ENCODE data around the gene RIIAD1.
"Not testable (repeated sequence)": the region's sequence is repeated elsewhere in the genome, so short reads cannot be mapped to it uniquely, and the experiment has no call there.

Gene RIIAD1

DNA sequence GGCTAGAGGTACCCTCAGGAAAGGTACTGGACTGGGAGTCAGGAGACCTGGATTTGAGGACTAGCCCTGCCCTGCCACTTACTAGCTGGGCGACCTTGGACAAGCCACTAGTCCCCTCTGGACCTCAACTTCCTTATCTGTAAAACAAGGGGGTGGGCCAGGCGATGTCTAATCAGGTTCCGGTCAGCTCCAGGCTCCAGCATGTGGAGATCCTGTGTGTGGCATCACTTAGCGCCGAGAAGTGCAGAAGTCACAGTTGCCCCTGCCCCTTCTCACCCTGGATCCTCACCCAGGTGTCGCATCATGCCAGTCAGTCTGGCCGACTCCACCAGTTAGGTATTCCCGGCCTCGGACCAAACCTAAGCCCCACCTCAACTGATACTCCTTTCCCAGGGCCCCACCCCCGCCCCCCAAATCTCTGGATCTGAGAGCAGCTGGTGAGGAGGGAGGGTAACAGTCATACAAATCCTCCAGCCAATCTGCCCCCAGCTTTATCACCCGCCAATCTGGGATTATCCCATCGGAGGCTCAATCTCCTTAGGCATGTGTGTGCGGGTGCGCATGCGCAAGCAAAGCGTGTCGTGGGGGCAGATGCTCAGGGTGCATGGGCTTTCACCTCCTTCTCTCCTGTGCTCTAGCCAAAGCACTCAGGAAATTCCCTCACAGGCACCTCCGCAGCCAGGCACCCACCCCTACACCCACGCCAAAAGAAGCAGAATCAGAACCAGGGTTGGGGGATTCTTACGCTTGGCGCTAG, 10.1 kb upstream of the RIIAD1 start:
- no peak for DNase-seq

GRCh38 chr1:151711951-151712350, 9.4 kb upstream of the RIIAD1 start:
- DNase-seq, result no peak

DNA sequence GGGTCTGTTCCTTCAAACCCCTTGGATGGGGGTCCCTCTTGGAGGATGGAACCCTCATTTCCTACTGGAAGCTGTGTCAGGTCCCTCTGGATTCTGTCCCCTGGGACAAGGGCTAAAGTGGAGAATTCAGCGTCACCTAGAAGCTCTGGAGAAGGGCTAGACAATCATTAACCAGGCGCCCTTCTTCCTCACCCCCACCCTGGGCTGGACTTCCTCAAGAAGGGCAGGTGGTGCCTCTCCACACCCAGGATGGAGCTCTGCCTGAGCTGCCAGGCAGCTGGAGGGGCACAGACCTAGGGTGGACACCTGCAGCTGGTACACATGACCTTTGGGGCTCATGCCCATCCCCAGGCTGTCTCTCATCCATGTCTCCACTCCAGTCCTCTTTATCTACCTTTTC, 8.3 kb upstream of the RIIAD1 start:
- DNase-seq, result no peak

GRCh38 chr1:151713874-151714273, 7.4 kb upstream of the RIIAD1 start:
- no peak for DNase-seq

GRCh38 chr1:151714820-151715725, 6.2 kb upstream of the RIIAD1 start:
- DNase-seq, result no peak

- DNase-seq, result no peak
Measured at GRCh38 chr1:151715726-151716404, 5.5 kb upstream of the RIIAD1 start.

DNA sequence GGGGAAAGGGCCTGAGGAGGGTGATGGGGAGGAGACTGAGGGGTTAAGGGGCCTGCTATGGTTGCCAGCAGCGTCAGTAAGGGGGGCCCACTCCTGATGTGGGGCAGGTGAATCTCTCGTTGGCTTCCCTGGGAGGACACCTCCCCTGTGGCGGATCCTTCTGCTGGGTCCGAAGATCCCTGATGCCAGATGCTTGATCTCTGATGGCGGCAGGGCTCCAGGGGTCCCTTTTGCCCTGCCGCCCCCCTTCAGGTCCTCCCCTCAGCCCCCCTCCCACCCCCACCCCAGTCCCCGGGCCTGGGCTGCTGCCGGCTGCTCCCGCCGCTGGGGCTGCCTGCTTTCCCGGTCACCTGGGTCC, 4.9 kb upstream of the RIIAD1 start:
- no peak for DNase-seq

GRCh38 chr1:151716771-151717631, 4.3 kb upstream of the RIIAD1 start, which contains the start of gene CELF3:
Gene CELF3, minus strand, starts transcription at chr1:151716803. Its CDS starts 783 bp downstream, at chr1:151716020.
- DNase-seq, result no peak

DNA sequence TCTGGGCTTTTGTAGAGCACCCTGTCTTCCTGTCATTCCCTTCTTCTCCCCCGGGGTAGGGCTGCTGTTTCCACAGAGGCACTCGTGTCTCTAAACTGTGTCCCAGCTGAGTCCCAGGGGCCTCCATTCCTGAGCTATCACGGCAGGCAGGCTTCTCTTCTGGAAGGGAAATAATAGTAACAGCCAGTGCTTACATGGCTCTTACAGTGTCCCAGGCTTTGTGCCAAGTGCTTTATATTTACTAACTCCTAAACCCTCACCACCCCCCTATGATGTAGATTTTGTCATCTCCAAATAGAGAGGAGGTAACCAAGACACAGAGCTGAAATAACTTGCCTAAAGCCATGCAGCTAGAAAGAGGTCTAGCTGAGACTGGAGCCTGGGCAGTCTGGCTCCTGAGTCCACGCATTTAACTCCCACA, 3.3 kb upstream of the RIIAD1 start:
- DNase-seq, result no peak

- no peak for DNase-seq
Measured at GRCh38 chr1:151718666-151719065, 2.7 kb upstream of the RIIAD1 start.

DNA sequence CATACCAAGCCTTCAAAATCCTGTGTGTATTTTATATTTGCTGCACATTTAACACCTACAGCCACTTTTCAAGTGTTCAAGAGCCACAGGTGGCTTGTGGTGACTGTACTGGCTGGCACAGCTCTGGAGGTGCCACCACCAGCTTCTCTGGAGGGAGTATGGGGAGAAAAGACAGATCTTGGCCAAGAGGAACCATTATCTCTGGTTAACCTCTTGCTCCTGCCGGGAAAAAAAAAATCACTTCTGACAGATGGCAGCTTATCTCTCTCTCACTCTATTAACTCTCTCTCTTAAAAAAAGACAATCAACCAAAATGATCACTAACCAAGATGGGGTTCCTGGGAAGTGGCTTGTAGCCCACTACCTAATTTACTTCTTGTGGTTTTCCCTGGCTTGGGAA, 1.2 kb upstream of the RIIAD1 start:
- DNase-seq, result no peak

DNA sequence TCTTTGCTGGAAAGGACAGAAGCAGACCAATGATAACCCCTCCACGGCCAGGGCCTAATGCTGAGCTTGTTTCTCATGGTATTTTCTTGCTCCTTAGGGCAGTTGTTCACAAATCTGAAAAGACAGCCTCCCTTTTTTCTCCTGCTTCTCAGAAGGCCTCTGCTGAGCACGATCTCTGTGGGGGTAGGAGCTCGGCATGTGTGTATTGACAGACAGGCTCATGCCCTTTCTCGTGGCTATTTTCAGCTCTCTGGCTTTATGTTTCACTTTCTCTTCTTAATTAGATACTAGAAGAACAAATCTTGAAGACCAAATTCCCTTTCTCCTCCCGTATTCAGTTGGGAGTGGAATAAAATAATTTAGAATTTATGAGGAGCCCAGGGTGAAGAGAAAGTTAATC, 768 bp upstream of the RIIAD1 start:
- no peak for DNase-seq

DNA sequence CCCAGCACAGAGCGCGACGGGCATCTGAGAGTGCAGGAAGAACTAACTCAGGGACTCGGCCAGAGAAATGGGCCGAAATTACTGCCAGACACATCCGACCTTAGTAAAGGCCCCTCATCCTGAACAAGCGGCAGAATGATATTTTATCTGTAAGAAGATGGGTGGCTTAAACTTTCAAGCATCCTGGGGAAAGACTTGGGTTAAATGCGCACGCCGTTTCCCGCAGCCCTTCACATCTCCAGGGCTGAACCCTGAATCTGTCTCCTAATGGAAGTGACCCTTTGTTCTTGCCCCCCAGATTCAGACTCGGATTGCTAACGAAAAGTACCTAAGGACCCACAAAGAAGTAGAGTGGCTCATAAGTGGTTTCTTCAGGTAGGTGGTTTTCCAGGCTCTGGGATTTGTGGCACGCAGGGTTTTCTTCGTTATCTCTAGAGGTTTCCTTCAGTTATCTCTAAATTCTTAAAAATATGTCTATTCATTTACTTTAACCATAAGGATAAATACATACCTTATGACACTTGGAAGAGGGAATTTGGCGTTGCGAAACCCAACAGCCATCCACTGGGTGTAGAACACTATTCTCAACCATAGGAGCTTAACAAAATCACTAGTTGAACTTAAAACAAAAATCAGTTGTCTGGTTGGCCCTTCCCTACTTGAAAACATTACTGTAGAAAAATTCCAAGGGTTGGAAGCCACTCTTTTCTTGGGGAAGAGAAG, 627 bp downstream of the RIIAD1 start:
- no peak for DNase-seq

- DNase-seq, result no peak
Measured at GRCh38 chr1:151723726-151724370, 2.5 kb downstream of the RIIAD1 start.

DNA sequence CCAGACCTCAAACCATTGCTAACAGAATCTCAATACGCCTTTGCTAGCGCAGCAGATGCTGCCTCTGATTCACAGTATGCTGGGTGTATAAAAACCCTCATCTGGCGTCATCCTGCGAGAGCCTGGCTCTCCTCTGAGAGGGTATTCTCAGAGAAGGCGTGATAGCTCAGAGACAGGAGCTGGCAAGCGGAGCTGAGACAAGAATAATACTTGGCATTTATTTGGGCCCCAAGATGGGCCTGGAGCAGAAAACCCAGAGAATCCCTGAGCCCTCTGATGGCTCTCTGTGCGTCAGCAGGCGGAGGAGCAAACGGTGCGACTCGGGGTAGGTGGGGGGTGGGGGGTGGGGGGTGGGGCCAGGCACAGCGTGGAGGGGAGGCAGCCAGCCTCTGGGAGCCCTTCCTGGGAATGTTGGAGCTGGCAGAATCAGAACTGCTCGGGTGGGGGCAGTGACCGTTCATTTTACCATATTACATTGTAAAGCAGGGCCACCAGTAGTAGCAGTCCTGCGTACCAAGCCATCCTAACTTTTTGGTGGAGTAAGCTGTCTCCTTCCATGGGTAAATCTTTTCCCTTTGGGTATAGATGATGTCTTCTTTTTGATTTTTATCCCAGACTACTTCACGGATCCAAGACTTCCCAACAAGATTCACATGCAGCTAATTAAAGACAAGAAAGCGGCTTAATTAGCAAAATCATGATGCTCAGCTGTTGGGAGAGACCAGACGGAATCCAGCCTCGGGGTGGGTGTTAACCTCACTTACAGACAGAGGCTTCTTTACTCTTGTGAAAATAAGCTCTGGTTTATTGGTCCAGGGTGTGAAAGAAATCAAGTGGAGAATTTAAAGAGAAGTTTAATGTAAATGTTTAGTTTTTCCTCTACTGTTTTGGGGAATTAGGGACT, 7.1 kb downstream of the RIIAD1 start:
- no peak for DNase-seq

- DNase-seq, result no peak
Measured at GRCh38 chr1:151729157-151729965, 8.0 kb downstream of the RIIAD1 start.

GRCh38 chr1:151729966-151730291, 8.6 kb downstream of the RIIAD1 start:
- no peak for DNase-seq

DNA sequence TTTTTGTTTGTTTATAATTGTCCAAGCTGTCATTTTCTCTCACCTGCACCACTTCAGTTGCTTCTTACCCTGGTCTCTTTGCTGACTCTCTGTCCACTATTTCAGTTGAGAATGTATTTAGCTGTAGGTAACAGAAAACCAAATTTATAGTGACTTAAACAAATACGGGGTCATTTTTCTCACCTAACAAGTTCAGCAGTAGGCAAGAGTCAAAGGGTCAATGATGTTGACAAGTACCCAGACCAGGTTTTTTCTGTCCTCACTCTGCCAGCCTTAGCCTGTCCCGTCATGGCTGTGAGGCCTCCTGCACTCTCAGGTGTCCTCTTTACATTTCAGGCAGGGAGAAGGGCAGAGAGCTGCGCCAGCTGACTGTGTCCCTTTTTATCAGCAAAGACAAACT, 11.8 kb downstream of the RIIAD1 start:
- DNase-seq, result no peak

- not testable (repeated sequence) for DNase-seq
Measured at GRCh38 chr1:151733995-151734394, 12.7 kb downstream of the RIIAD1 start.
